ENCODE data around the gene CAND1.
A peak's percentile ranks its signal among the peaks of the same experiment; 100 is the strongest.
"Not testable (repeated sequence)": the region's sequence is repeated elsewhere in the genome, so short reads cannot be mapped to it uniquely, and the experiment has no call there.

The CAND1 gene

GRCh38 chr12:67339530-67339929, 70.4 kb downstream of the CAND1 start:
- no peak for FAIRE-seq
- TF ChIP-seq POLR2A (IDR thresholded peaks at IDR 0.05; ENCODE audit: low read depth, low read length) = no peak
- no peak for DNase-seq (ENCODE audit: insufficient read length, low spot score)

GRCh38 chr12:67341086-67341485, 71.9 kb downstream of the CAND1 start:
- not testable (repeated sequence) for FAIRE-seq; DNase-seq (ENCODE audit: insufficient read length, low spot score)

GRCh38 chr12:67344979-67345710, 76.0 kb downstream of the CAND1 start:
- no peak for DNase-seq (ENCODE audit: insufficient read length, low spot score)
- no peak for TF ChIP-seq POLR2A (IDR thresholded peaks at IDR 0.05; ENCODE audit: low read depth, low read length)
- FAIRE-seq = no peak

GRCh38 chr12:67348683-67349082, 79.5 kb downstream of the CAND1 start:
- TF ChIP-seq POLR2A (IDR thresholded peaks at IDR 0.05; ENCODE audit: low read depth, low read length) = no peak
- DNase-seq (ENCODE audit: insufficient read length, low spot score) (no peak), FAIRE-seq (no peak)

GRCh38 chr12:67352682-67353081, 83.5 kb downstream of the CAND1 start:
- no peak for DNase-seq (ENCODE audit: insufficient read length, low spot score)
- FAIRE-seq = no peak
- TF ChIP-seq POLR2A (IDR thresholded peaks at IDR 0.05; ENCODE audit: low read depth, low read length) = no peak

- no peak for DNase-seq (ENCODE audit: insufficient read length, low spot score)
- FAIRE-seq = no peak
- TF ChIP-seq POLR2A (IDR thresholded peaks at IDR 0.05; ENCODE audit: low read depth, low read length) = no peak
These were observed 85.2 kb downstream of the CAND1 start for GRCh38 chr12:67354322-67354721.

- TF ChIP-seq POLR2A (IDR thresholded peaks at IDR 0.05; ENCODE audit: low read depth, low read length) = no peak
- DNase-seq (ENCODE audit: insufficient read length, low spot score) (no peak), FAIRE-seq (no peak)
These were observed 85.8 kb downstream of the CAND1 start for GRCh38 chr12:67354966-67355365.

- DNase-seq (ENCODE audit: insufficient read length, low spot score) (peak; percentile 6), FAIRE-seq (peak; percentile 48)
- no peak for TF ChIP-seq POLR2A (IDR thresholded peaks at IDR 0.05; ENCODE audit: low read depth, low read length)
These were observed 86.5 kb downstream of the CAND1 start for GRCh38 chr12:67355428-67356379.

GRCh38 chr12:67356380-67356774, 87.2 kb downstream of the CAND1 start:
- TF ChIP-seq POLR2A (IDR thresholded peaks at IDR 0.05; ENCODE audit: low read depth, low read length) = no peak
- no peak for FAIRE-seq

GRCh38 chr12:67357376-67358125, 88.4 kb downstream of the CAND1 start:
- no peak for FAIRE-seq
- no peak for TF ChIP-seq POLR2A (IDR thresholded peaks at IDR 0.05; ENCODE audit: low read depth, low read length)
- DNase-seq (ENCODE audit: insufficient read length, low spot score) = no peak

More at GRCh38 chr12:67356380-67356774, 87.2 kb downstream of the CAND1 start:
- no peak for DNase-seq (ENCODE audit: insufficient read length, low spot score)

- TF ChIP-seq POLR2A (IDR thresholded peaks at IDR 0.05; ENCODE audit: low read depth, low read length) = no peak
- no peak for FAIRE-seq
- no peak for DNase-seq (ENCODE audit: insufficient read length, low spot score)
These were observed 89.7 kb downstream of the CAND1 start for GRCh38 chr12:67358781-67359338.

GRCh38 chr12:67362526-67362925, 93.4 kb downstream of the CAND1 start:
- no peak for FAIRE-seq
- DNase-seq (ENCODE audit: insufficient read length, low spot score) = no peak

GRCh38 chr12:67364228-67364627, 95.1 kb downstream of the CAND1 start:
- FAIRE-seq = no peak
- no peak for TF ChIP-seq POLR2A (IDR thresholded peaks at IDR 0.05; ENCODE audit: low read depth, low read length)
- DNase-seq (ENCODE audit: insufficient read length, low spot score) = no peak

More at GRCh38 chr12:67362526-67362925, 93.4 kb downstream of the CAND1 start:
- TF ChIP-seq POLR2A (IDR thresholded peaks at IDR 0.05; ENCODE audit: low read depth, low read length) = no peak

- DNase-seq (ENCODE audit: insufficient read length, low spot score) (no peak), FAIRE-seq (no peak)
- no peak for TF ChIP-seq POLR2A (IDR thresholded peaks at IDR 0.05; ENCODE audit: low read depth, low read length)
These were observed 96.0 kb downstream of the CAND1 start for GRCh38 chr12:67365131-67365530.

All from H54 (cell line).